ENCODE results near the gene NAV1.

NAV1 gene

DNA sequence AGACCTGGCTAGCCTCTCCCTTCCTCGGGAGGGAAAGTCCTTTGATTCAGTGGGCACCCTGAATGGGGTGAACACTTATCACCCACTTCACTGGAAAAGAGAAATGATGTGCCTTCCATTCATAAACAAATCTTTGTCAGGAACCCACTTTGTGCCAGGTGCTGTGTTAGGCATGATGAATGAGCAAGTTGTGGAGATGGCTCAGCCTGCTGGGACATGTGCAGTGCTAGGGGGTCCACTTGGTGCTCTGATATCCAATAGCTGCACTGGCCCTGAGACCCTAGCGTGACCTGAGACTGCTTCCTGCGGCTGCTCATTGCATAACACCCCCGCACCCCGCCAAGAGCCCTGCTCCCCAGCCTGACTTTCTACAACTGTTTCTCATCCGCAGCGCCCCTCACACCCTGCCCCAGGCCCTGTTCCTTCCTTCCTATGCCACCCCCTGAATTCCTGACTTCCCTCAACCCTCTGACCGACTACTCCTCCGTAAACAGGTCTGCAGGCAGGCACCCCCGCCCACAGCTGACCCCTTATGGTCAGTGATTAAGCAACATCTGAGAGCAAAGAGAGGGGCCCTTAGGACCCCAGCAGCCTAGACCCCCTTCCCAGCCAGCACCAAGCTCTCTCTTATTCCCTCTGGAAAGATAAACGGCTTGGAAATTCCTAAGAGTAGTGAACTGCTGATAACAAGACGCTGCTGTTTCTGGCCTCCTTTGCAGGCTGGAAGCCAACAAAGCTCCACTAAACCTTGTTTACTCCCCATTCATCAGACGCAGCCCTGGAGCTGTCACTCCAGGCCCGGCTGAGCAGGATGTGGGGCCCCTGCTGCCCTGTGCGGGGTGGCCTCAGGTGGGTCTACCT lies 44.9 kb upstream of the NAV1 start:
- TF ChIP-seq, protein P1, sequence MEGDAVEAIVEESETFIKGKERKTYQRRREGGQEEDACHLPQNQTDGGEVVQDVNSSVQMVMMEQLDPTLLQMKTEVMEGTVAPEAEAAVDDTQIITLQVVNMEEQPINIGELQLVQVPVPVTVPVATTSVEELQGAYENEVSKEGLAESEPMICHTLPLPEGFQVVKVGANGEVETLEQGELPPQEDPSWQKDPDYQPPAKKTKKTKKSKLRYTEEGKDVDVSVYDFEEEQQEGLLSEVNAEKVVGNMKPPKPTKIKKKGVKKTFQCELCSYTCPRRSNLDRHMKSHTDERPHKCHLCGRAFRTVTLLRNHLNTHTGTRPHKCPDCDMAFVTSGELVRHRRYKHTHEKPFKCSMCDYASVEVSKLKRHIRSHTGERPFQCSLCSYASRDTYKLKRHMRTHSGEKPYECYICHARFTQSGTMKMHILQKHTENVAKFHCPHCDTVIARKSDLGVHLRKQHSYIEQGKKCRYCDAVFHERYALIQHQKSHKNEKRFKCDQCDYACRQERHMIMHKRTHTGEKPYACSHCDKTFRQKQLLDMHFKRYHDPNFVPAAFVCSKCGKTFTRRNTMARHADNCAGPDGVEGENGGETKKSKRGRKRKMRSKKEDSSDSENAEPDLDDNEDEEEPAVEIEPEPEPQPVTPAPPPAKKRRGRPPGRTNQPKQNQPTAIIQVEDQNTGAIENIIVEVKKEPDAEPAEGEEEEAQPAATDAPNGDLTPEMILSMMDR (IDR thresholded peaks at IDR 0.05; ENCODE audit: low read depth, low read length, poor library complexity, severe bottlenecking), result no peak
- TF ChIP-seq EZH2phosphoT487 (IDR thresholded peaks at IDR 0.05; ENCODE audit: borderline replicate concordance, low read length), result no peak
- Histone ChIP-seq H3K36me3 (ENCODE audit: control insufficient read depth, low read length) (peaks cover 21% of the 10 kb centered on the region; the same call in 1 of the 2 replicates), H3K9me3 (ENCODE audit: control insufficient read depth, insufficient read depth, low read length) (no peaks in the 10 kb centered on the region), H3K79me2 (ENCODE audit: control insufficient read depth, low read length) (no peaks in the 10 kb centered on the region), H4K20me1 (ENCODE audit: control insufficient read depth, insufficient read depth, low read depth, low read length) (no peaks in the 10 kb centered on the region), H3K27ac (ENCODE audit: low read depth, low read length) (no peak overlapping the region), H3F3A (ENCODE audit: control insufficient read depth, insufficient read depth) (no peaks in the 10 kb centered on the region), H3K27me3 (ENCODE audit: control insufficient read depth, low read length) (no peaks in the 10 kb centered on the region), H3K4me3 (ENCODE audit: low read length) (no peak overlapping the region), H3K4me1 (ENCODE audit: control insufficient read depth, low read length) (peaks cover 8% of the 10 kb centered on the region), H3K4me2 (ENCODE audit: low read length) (no peak overlapping the region), H3K9me2 (replicated peaks; ENCODE audit: control insufficient read depth, low read length) (no peaks in the 10 kb centered on the region)

DNA sequence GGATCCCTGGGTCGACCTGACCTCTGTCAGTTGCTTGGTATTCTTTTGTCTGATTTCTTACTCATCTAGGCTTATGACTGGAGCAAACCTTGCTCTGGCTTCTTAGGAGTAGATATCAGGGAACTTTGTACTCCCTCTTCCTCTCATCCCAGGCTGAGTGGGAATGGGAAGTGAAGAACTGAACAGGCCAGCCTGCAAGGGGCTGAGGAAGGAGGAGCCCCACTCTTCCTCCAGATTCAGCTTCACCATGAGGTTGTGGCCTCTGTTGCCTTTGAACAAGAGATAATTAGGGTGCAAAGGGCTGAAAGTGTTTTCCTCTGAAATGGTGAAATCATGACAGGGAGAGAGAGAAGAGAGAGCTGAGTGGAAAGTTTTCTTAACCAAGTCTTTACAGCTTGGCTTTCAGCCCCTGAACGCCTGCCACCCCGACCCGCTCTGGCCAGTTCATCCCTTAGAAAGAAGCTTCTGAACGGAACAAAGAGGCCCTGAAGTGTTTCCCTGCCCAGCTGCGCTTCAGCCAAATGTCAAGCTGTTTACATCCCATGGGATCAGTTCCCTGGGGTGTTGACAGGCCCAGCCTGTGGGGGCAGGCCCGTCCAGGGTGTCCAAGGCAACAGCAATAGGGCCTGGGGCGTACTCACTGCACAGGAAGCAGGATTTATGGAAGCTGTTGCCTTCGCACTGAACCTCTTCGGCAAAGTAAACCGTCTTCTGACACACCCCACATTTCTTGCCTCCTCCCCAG lies 43.2 kb upstream of the NAV1 start:
- no peak overlapping the region for H3K4me2 ChIP-seq (ENCODE audit: low read length)

DNA sequence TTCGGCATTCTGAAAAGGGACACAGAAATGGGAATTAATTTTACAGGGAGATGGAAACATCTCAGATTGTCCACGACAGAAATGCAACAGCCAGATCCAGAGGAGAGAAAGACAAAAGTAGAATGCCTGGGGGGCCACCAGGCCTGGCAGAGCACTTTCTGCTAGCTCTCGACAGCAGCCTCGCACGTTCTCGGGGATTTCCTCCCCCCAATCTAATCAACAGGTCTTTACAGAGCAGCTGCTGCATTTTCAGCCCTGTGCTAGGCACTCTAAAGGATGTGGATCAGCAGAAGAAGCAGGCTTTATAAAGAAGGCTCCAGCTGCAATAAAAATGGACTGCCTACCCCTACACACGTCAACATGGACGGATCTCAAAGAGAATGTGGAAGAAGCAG lies 42.6 kb upstream of the NAV1 start:
- H4K20me1 ChIP-seq (ENCODE audit: control insufficient read depth, insufficient read depth, low read depth, low read length), result no peaks in the 10 kb centered on the region
- peaks cover 18% of the 10 kb centered on the region; the same call in 1 of the 2 replicates for H3K36me3 ChIP-seq (ENCODE audit: control insufficient read depth, low read length)
- H3K4me2 ChIP-seq (ENCODE audit: low read length), result no peak overlapping the region
- H3K4me1 ChIP-seq (ENCODE audit: control insufficient read depth, low read length), result no peaks in the 10 kb centered on the region
- no peak overlapping the region for H3K4me3 ChIP-seq (ENCODE audit: low read length)
- H3F3A ChIP-seq (ENCODE audit: control insufficient read depth, insufficient read depth), result no peaks in the 10 kb centered on the region
- no peaks in the 10 kb centered on the region for H3K9me2 ChIP-seq (replicated peaks; ENCODE audit: control insufficient read depth, low read length)
- H3K27me3 ChIP-seq (ENCODE audit: control insufficient read depth, low read length), result no peaks in the 10 kb centered on the region
- no peaks in the 10 kb centered on the region for H3K9me3 ChIP-seq (ENCODE audit: control insufficient read depth, insufficient read depth, low read length)
- no peak for TF ChIP-seq EZH2phosphoT487 (IDR thresholded peaks at IDR 0.05; ENCODE audit: borderline replicate concordance, low read length)
- TF ChIP-seq, protein P1 (IDR thresholded peaks at IDR 0.05; ENCODE audit: low read depth, low read length, poor library complexity, severe bottlenecking), result no peak
- H3K79me2 ChIP-seq (ENCODE audit: control insufficient read depth, low read length), result peaks cover 4% of the 10 kb centered on the region
- H3K27ac ChIP-seq (ENCODE audit: low read depth, low read length), result no peak overlapping the region

More for the DNA sequence above, 43.2 kb upstream of the NAV1 start:
- Histone ChIP-seq H3K27ac (ENCODE audit: low read depth, low read length) (no peak overlapping the region), H3K79me2 (ENCODE audit: control insufficient read depth, low read length) (peaks cover under 1% of the 10 kb centered on the region; the same call in 1 of the 2 replicates), H3K4me1 (ENCODE audit: control insufficient read depth, low read length) (no peaks in the 10 kb centered on the region), H3K36me3 (ENCODE audit: control insufficient read depth, low read length) (peaks cover 18% of the 10 kb centered on the region; the same call in 1 of the 2 replicates), H3K9me3 (ENCODE audit: control insufficient read depth, insufficient read depth, low read length) (no peaks in the 10 kb centered on the region), H3F3A (ENCODE audit: control insufficient read depth, insufficient read depth) (no peaks in the 10 kb centered on the region), H4K20me1 (ENCODE audit: control insufficient read depth, insufficient read depth, low read depth, low read length) (no peaks in the 10 kb centered on the region), H3K9me2 (replicated peaks; ENCODE audit: control insufficient read depth, low read length) (no peaks in the 10 kb centered on the region), H3K27me3 (ENCODE audit: control insufficient read depth, low read length) (no peaks in the 10 kb centered on the region), H3K4me3 (ENCODE audit: low read length) (no peak overlapping the region)
- TF ChIP-seq EZH2phosphoT487 (IDR thresholded peaks at IDR 0.05; ENCODE audit: borderline replicate concordance, low read length), result no peak
- TF ChIP-seq, protein P1 (IDR thresholded peaks at IDR 0.05; ENCODE audit: low read depth, low read length, poor library complexity, severe bottlenecking), result no peak
